ENCODE measurements around the gene HAUS3.

GRCh38 chr4:2275546-2276251 lies 33.8 kb upstream of the HAUS3 start:
- no peak for TF ChIP-seq CTCF (IDR thresholded peaks at IDR 0.05)
- TF ChIP-seq POLR2A (IDR thresholded peaks at IDR 0.05) = no peak

Measured in right lobe of liver (tissue), 4 donors.